ENCODE data around the gene IL21R.

The IL21R gene

DNA sequence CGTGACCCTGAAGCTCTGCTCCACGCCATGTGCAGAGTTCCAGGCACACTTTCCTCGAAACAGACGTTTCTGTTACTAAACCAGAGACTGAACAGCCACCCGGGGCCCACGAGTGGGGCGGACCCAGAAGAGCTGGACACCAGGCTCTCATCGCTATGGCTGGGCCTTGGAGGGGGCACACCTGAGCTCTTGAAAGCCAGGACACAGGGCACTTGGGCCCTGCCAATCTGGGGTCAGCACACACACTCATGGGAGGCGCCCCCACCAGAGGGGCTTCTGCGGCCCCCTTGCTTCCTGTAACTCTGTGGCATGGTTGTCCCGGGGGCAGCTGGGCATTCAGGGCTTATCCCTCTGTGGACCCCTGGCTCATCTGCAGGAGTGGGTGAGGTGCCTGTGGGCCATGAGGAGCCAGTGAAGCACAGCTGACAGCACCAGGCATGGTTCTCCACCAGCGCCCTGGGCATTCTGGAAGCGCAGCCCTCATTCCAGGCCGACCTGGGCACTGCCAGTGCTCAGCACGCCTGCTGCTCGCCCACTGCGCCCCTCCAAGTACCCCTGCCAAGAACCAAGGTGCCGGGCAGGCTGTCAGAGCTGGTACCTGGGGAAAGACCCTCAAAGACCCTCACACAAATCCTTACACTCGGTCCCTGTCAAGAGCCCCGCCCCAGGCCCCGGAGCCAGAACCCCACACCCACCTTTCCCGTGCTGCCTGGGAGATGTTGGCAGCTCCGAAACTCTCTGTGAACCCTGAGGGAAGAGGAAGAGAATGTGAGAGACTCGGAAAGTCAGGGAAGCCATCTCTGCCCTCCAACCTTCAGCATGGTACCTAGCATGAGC lies 61.1 kb downstream of the IL21R start:
- DNase-seq (ENCODE audit: low read depth, low spot score): no peak

DNA sequence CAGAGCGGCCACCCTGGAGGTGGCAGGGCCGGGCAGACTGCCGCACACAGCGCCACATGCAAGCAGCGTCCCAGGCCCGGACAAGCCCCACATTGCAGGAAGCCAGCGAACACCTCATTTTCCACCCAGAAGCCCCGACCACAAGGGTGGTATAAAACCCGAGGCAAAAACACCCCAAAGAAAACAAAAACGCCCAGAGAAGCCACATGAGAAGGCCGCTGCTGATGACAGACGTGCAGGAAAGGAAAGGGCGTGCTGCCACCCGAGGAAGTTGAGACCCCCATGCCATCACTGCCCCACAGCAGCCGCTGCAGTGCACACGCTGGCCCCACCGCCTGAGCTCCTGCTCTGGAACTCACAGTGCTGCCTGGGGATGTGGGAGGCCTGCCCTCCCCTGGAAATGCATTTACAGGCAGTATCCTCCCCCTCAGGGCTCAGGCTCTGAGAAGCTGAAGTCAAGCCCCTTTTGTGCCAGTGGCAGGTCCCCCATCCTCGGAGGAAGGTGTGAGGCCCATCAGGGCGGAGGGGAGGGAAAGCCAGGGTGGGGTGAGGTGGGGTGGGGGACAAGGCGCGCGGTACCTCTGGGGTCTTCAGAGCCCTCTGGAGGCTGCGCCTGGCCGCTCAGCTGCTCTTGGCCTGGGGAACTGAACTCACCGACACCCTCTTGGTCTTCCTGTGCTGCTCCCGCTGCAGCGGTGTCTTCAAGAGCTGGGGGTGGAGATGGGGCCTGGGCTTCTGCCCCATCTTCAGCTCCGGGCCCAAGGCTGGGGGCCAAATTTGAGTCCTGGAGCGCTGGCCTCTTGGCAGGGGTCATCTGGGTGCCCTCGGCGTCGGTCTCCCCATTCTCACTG lies 62.0 kb downstream of the IL21R start:
- DNase-seq (ENCODE audit: low read depth, low spot score): peak; percentile 29

- no peak for DNase-seq (ENCODE audit: low read depth, low spot score)
Measured at GRCh38 chr16:27464626-27465482, 62.9 kb downstream of the IL21R start.

DNA sequence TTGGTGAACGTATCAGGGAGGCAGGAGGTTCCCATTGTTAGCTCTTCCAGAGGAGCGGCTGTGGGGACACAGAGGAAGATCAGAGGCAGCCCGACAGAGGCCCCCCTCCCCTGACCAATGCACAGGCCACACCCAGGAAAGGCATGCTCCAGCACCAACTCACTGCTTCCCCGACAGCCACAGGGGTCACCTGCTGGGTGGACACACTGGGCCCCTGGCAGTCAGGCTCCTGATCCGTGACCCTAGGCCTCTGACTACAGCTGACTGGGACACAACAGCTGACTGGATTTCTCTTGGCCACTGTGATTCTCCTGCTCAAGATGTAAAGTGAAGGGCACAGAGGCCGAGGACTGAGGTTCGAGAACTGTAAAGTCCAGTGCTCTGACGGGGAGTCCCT lies 63.5 kb downstream of the IL21R start:
- no peak for DNase-seq (ENCODE audit: low read depth, low spot score)

DNA sequence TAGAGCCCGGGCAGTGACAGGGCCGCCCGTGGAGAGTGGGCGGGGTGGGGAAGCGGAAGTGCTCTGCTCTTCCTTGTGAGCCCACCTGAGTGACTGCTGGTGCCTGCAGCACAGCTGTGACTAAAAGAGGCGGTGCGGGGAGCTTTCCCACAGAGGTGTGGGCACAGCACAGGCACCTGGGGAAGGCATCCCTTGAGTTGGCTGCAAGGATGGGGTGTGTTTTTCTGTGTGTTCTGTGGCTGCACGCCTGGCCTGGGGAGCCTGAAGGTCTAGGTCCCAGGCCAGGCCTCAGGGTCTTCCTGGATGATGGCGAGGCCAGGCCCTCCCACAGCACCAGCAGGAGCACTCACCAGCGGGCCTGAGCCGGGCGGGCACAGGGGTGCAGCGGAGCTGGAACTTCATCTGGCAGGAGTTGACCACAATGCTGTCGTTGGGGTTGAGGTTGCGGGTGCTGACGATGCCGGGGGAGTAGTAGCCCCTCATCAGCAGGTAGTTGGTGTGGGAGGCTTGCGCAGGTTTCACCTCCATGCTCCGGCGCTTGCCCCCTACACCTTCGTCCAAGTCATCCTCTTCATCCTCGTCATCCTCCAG lies 67.1 kb downstream of the IL21R start:
- no peak for DNase-seq (ENCODE audit: low read depth, low spot score)

- no peak for DNase-seq (ENCODE audit: low read depth, low spot score)
Measured at GRCh38 chr16:27470567-27471431, 68.8 kb downstream of the IL21R start.

DNA sequence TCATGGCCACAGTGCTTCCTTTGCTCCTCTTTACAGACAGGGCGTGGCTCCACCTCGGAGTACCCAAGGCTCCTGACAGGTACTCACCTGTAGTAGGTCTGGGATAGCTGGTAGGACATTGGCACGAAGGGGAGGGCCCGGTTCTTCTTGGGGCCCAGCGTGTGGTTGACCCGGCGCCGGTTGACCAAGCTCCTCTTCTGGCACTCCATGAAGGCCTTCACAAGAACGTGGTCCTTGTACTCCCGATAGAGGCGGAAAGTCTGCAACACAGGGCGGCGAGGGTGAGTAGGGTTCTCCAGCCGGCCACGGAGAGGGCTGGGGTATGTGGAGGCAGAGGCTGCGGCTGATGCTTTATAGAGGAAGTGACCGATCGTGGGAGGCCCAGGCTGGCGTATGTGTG lies 69.7 kb downstream of the IL21R start:
- DNase-seq (ENCODE audit: low read depth, low spot score): no peak

DNA sequence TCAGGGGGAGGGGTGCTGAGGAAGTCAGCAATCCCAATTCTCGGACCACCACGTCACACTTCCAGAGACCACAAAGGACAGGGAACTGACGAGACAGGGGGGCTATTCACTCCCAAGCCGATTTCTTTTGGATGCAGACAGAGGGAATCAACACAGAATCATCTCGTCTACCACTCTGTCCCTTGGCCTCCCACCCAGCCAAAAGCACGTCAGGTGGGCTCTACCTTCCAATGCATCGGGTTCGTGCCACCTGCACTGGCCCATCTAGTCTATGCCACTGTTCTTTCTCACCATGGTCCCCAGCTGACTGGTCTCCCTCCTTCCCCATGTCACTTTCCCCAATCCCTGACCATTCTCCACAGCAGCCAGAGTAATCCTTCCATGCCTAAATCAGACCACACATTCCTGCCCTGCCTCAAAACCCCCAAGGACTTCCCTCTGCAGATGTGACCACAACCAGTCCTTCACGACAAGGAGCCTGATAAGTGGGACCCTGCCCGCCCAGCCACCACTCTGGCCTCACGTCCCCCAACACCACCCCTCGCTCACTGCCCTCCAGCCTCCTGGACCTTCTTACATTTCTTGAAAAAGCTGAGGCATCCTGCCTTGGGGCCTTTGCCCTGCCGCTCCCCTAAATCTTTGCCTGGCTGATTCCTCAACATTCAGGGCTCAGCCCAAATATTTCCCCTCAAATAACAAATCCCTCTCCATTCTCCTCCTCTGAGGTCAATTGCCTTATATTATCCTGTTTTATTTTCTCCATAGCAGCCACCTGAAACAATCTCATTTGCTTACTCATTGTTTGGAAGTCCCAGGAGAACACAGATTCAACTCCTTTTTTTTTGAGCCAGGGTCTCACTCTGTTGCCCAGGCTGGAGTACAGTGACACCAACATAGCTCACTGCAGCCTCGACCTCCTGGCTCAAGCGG lies 70.4 kb downstream of the IL21R start:
- DNase-seq (ENCODE audit: low read depth, low spot score): no peak

- no peak for DNase-seq (ENCODE audit: low read depth, low spot score)
Measured at GRCh38 chr16:27473101-27473900, 71.3 kb downstream of the IL21R start.

GRCh38 chr16:27474041-27474440 lies 72.1 kb downstream of the IL21R start:
- DNase-seq (ENCODE audit: low read depth, low spot score): no peak

GRCh38 chr16:27474921-27475320 lies 72.9 kb downstream of the IL21R start:
- DNase-seq (ENCODE audit: low read depth, low spot score): no peak

GRCh38 chr16:27475561-27475960 lies 73.6 kb downstream of the IL21R start:
- no peak for DNase-seq (ENCODE audit: low read depth, low spot score)

DNA sequence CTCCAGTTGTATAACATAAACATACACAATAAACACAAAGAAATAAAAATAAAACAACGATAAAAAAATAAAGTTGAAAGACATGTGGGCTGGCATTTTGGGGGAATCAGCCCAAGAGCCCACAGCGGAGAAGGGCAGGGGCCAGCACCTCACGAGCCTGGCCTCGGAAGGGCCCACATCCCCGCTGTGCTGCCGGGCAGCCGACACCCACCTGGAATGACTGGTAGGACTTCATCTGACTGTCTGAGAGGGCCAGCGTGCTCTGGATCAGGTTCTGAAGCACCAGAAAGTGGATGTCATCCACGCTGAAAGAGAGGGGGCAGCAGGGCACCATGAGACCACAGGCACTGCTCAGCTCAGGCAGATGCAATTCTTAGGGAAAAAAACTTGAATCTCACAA lies 74.3 kb downstream of the IL21R start:
- no peak for DNase-seq (ENCODE audit: low read depth, low spot score)

DNA sequence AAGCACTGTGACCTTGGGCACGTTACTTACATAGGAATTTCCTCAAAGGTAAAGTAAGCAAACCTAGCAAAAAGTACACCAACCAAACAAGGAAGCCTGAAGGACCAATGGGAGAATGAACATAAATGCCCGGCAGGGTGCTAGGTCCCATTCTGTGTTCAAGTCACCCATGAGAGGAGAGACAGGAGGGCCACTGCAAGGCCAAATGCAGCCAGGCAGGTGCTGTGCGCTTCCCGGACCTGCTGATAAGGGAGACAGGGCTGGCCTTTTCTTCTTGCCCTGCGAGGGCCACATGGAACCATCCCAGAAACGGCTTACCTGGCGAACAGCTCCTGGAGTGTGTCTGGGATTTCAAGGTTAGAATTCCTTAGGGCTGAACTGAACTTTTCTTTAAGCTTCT lies 78.8 kb downstream of the IL21R start:
- no peak for DNase-seq (ENCODE audit: low read depth, low spot score)

DNA sequence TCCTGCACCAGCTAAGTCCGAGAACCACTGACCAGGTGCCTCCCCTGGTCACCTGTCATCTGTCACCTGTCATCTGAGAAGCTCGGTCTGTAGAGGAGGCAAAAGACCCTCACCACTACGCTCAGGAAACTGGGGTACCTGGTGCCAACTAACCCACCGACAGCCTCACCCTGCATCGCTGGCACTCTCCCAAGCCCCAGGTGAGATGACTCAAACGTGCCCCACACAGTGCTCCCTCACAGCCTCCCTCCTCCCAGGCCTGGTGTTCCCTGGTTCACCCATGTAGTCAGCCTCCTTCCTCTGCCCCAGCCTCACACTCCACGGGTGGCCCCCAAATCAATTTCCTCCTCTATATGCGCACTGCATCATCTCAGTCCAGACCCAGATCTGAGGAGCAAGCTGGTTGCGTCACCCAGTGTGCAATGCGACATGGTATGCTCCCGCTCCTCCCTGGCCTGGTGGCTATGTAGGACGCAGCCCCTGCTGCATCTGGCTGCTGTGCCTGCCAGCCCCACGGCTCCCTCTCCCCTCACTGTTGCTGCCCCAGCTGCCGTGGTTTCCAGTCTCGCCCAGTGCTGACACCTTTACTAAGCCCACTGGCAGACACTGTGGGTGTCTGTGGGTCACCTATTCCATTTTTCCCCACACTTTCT lies 79.4 kb downstream of the IL21R start:
- no peak for DNase-seq (ENCODE audit: low read depth, low spot score)

- DNase-seq (ENCODE audit: low read depth, low spot score): no peak
Measured at GRCh38 chr16:27482397-27483087, 80.6 kb downstream of the IL21R start.

DNA sequence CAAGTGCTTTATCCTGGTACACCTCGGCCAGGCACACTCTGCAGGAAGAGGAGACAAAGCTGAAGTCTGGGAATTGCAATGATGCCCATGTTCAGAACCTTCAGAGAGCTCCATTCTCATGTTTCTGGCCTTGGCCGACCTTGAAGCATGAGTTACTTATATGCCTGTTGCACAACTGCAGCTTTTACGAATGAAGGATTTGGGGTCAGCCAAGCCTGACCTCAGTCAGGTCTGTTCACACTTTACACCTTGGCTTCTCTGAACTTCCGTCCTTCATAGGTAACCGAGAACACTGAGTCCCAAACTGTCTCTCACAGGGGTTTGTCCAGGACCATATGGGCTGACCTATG lies 81.1 kb downstream of the IL21R start:
- DNase-seq (ENCODE audit: low read depth, low spot score): no peak

DNA sequence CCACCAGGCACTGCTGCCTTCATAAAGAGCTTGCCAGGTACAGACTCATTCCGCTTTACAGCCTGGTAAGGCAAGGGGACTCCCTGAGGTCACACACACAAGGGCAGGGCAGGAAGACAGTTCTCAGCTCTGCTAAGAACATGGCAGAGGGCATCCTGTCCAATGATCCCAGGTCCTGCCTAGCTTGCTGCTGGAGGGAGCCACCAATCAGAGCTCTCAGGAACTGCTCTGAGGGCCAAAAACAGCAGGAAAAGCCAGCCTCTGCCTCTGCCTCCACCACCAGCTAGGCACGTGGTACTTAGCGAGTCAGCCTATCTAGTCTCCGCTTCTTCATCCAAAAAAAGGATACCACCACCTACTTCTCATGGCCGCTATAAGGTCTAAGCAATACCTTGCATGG lies 81.7 kb downstream of the IL21R start:
- DNase-seq (ENCODE audit: low read depth, low spot score): no peak
